HepG2 (cell line): ENCODE data around the gene C14orf93. TPM values are rescaled to one million over a fixed set of nuclear protein-coding genes. Genes with fewer than 3 reads are reported as not detected.

Experiments
- ARNT2 ChIP-seq: sonication (generic); formaldehyde crosslinking; IDR thresholded peaks from 2 replicates; pipeline ENCODE4 v1.8.0; 2022; ENCODE audit warnings: mild to moderate bottlenecking, low read depth, missing genetic modification reagents, moderate library complexity
- ATF3 ChIP-seq: sonication (generic); formaldehyde crosslinking; IDR thresholded peaks from 2 replicates; pipeline ENCODE4 v1.4.0; 2020; ENCODE audit warnings: missing genetic modification reagents
- ETV5 ChIP-seq: IDR thresholded peaks from 2 replicates; pipeline ENCODE4 v1.6.1; 2018; ENCODE audit warnings: missing biosample characterization, missing genetic modification reagents, inconsistent platforms, borderline replicate concordance
- FOXA3 ChIP-seq: IDR thresholded peaks from 2 replicates; pipeline ENCODE4 v1.6.1; 2016; ENCODE audit warnings: missing genetic modification reagents, missing compliant biosample characterization
- GZF1 ChIP-seq: sonication (generic); formaldehyde crosslinking; IDR thresholded peaks from 2 replicates; pipeline ENCODE4 v1.5.1; 2020; ENCODE audit warnings: mild to moderate bottlenecking, missing genetic modification reagents
- MXD4 ChIP-seq: IDR thresholded peaks from 2 replicates; pipeline ENCODE4 v1.6.1; 2016; ENCODE audit warnings: mild to moderate bottlenecking, missing biosample characterization, missing genetic modification reagents
- MYC ChIP-seq: sonication (generic); formaldehyde crosslinking; IDR thresholded peaks from 2 replicates; pipeline ENCODE4 v1.9.0; 2021; ENCODE audit warnings: missing genetic modification reagents, borderline replicate concordance
- NR2C2 ChIP-seq: sonication (generic); formaldehyde crosslinking; IDR thresholded peaks from 2 replicates; pipeline ENCODE4 v1.4.0; 2020; ENCODE audit warnings: missing genetic modification reagents, mild to moderate bottlenecking, moderate library complexity, borderline replicate concordance
- RELA ChIP-seq: sonication (generic); formaldehyde crosslinking; IDR thresholded peaks from 2 replicates; pipeline ENCODE4 v1.4.0; 2020; ENCODE audit warnings: missing genetic modification reagents
- REXO4 ChIP-seq: sonication (generic); formaldehyde crosslinking; IDR thresholded peaks from 2 replicates; pipeline ENCODE4 v1.8.0; 2022; ENCODE audit warnings: missing genetic modification reagents, mild to moderate bottlenecking, borderline replicate concordance
- SALL2 ChIP-seq: sonication (generic); formaldehyde crosslinking; IDR thresholded peaks from 2 replicates; pipeline ENCODE4 v1.8.1; 2023; ENCODE audit warnings: mild to moderate bottlenecking, missing genetic modification reagents, inconsistent platforms
- SKI ChIP-seq: fragments of 450-650 bp; IDR thresholded peaks from one replicate; pipeline ENCODE4 v1.6.1; 2018; ENCODE audit warnings: mild to moderate bottlenecking; ENCODE audit not compliant: partially characterized antibody
- SMAD1 ChIP-seq: sonication (generic); formaldehyde crosslinking; IDR thresholded peaks from 2 replicates; pipeline ENCODE4 v1.4.0; 2020; ENCODE audit warnings: missing genetic modification reagents, low read depth, mild to moderate bottlenecking, borderline replicate concordance
- TIGD3 ChIP-seq: sonication (generic); formaldehyde crosslinking; IDR thresholded peaks from 2 replicates; pipeline ENCODE4 v1.5.1; 2020; ENCODE audit warnings: mild to moderate bottlenecking, missing genetic modification reagents, borderline replicate concordance
- TP53 ChIP-seq: sonication (generic); formaldehyde crosslinking; conservative IDR thresholded peaks from 2 replicates; pipeline ENCODE4 v1.4.0; 2020; ENCODE audit warnings: missing genetic modification reagents
- ZBTB1 ChIP-seq: sonication (generic); formaldehyde crosslinking; IDR thresholded peaks from 2 replicates; pipeline ENCODE4 v1.4.0; 2020; ENCODE audit warnings: missing genetic modification reagents, borderline replicate concordance
- ZBTB25 ChIP-seq: IDR thresholded peaks from 2 replicates; pipeline ENCODE4 v1.6.1; 2018; ENCODE audit warnings: missing genetic modification reagents
- ZBTB43 ChIP-seq: sonication (generic); formaldehyde crosslinking; conservative IDR thresholded peaks from 2 replicates; pipeline ENCODE4 v1.4.0; 2020; ENCODE audit warnings: missing genetic modification reagents
- ZNF276 ChIP-seq: sonication (generic); formaldehyde crosslinking; IDR thresholded peaks from 2 replicates; pipeline ENCODE4 v1.4.0; 2020; ENCODE audit warnings: mild to moderate bottlenecking, low read depth, missing genetic modification reagents
- ZNF414 ChIP-seq: sonication (generic); formaldehyde crosslinking; IDR thresholded peaks from 2 replicates; pipeline ENCODE4 v1.5.0; 2020; ENCODE audit warnings: missing genetic modification reagents
- ZNF75D ChIP-seq: sonication (generic); formaldehyde crosslinking; IDR thresholded peaks from 2 replicates; pipeline ENCODE4 v1.8.1; 2023; ENCODE audit warnings: missing genetic modification reagents, mild to moderate bottlenecking, borderline replicate concordance
- ZNF782 ChIP-seq: sonication (generic); formaldehyde crosslinking; IDR thresholded peaks from 2 replicates; pipeline ENCODE4 v1.4.0; 2020; ENCODE audit warnings: missing genetic modification reagents, mild to moderate bottlenecking, borderline replicate concordance
- ZNF816 ChIP-seq: sonication (generic); formaldehyde crosslinking; IDR thresholded peaks from 2 replicates; pipeline ENCODE4 v1.8.0; 2022; ENCODE audit warnings: missing genetic modification reagents, mild to moderate bottlenecking, borderline replicate concordance
- polyA plus RNA-seq, 8 experiments: library from polyadenylated mRNA; depleted of rRNA in 3 of 8; stranded (reverse) in 7 of 8; unstranded in 1 of 8; fragments of >200 nt; fragmentation: Illumina TruSeq in 4 of 8; extraction: Trizol in 4 of 8; gene quantifications; 2 replicates each; pipeline versions ENCODE4 v1.2.1 to v1.2.3, GENCODE V29; 2011 to 2016; ENCODE audit warnings: low read depth in 4 of 8, missing spikeins in 1 of 8, mixed read lengths in 1 of 8; ENCODE audit not compliant: insufficient read depth in 1 of 8
- total RNA-seq, 5 experiments: library from RNA; depleted of rRNA; stranded (reverse); fragments of >200 nt; fragmentation: Illumina TruSeq; extraction: Trizol; gene quantifications; 2 replicates each; pipeline ENCODE4 v1.2.3, GENCODE V29; 2016; ENCODE audit warnings: low read depth in 1 of 5

C14orf93 gene
- total and polyA plus RNA-seq, 2 of the 13 experiments (the other 11 are each of a cell fraction or from before 2014, with no cell fraction given) = 11.4 to 22.5 TPM

- no peak for TF ChIP-seq TP53 (CRISPR knock-in tag)
- TF ChIP-seq ZNF414 = no peak
- TF ChIP-seq SKI = no peak
- no peak for TF ChIP-seq ZNF75D (CRISPR knock-in tag)
- TF ChIP-seq MYC = no peak
- no peak for TF ChIP-seq NR2C2
- TF ChIP-seq ETV5 (CRISPR knock-in tag) = peak; percentile 13; the same call in 1 of the 2 replicates
- no peak for TF ChIP-seq TIGD3 (CRISPR knock-in tag)
- no peak for TF ChIP-seq RELA (CRISPR knock-in tag)
- no peak for TF ChIP-seq ZBTB43 (CRISPR knock-in tag)
- no peak for TF ChIP-seq GZF1 (CRISPR knock-in tag)
- no peak for TF ChIP-seq ZNF816 (CRISPR knock-in tag)
- no peak for TF ChIP-seq REXO4 (CRISPR knock-in tag)
- peak; percentile 44; the same call in 1 of the 2 replicates for TF ChIP-seq FOXA3 (CRISPR knock-in tag)
- no peak for TF ChIP-seq ZNF782
- TF ChIP-seq ZBTB1 (CRISPR knock-in tag) = 0 out of 2 replicates have a peak, but pooled peaks have one; percentile 50
- TF ChIP-seq ARNT2 = peak; percentile 62
- TF ChIP-seq ATF3 = no peak
- TF ChIP-seq MXD4 (CRISPR knock-in tag) = peak; percentile 90
- no peak for TF ChIP-seq ZNF276 (CRISPR knock-in tag)
- no peak; the same call in 1 of the 2 replicates for TF ChIP-seq SMAD1
- TF ChIP-seq SALL2 (CRISPR knock-in tag) = no peak
- TF ChIP-seq ZBTB25 (CRISPR knock-in tag) = peak; percentile 90
Measured at GRCh38 chr14:22986508-22987054, 23.4 kb downstream of the C14orf93 start (continued).
